ENCODE data around the gene SORCS2.

- no peak for TF ChIP-seq EZH2 (conservative IDR thresholded peaks at IDR 0.05; ENCODE audit: low read depth, low read length)
- no peak for TF ChIP-seq SSRP1 (CRISPR knock-in tag; IDR thresholded peaks at IDR 0.05)
- TF ChIP-seq, protein P1, sequence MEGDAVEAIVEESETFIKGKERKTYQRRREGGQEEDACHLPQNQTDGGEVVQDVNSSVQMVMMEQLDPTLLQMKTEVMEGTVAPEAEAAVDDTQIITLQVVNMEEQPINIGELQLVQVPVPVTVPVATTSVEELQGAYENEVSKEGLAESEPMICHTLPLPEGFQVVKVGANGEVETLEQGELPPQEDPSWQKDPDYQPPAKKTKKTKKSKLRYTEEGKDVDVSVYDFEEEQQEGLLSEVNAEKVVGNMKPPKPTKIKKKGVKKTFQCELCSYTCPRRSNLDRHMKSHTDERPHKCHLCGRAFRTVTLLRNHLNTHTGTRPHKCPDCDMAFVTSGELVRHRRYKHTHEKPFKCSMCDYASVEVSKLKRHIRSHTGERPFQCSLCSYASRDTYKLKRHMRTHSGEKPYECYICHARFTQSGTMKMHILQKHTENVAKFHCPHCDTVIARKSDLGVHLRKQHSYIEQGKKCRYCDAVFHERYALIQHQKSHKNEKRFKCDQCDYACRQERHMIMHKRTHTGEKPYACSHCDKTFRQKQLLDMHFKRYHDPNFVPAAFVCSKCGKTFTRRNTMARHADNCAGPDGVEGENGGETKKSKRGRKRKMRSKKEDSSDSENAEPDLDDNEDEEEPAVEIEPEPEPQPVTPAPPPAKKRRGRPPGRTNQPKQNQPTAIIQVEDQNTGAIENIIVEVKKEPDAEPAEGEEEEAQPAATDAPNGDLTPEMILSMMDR (CRISPR knock-in tag; IDR thresholded peaks at IDR 0.05), result no peak
- no peak for TF ChIP-seq PHF21A (CRISPR knock-in tag; IDR thresholded peaks at IDR 0.05)
- no peak for TF ChIP-seq SALL1 (CRISPR knock-in tag; IDR thresholded peaks at IDR 0.05)
- TF ChIP-seq NFRKB (IDR thresholded peaks at IDR 0.05), result no peak
- no peak for TF ChIP-seq ZNF136 (CRISPR knock-in tag; IDR thresholded peaks at IDR 0.05; ENCODE audit: low read depth)
- TF ChIP-seq BHLHE40 (IDR thresholded peaks at IDR 0.05; ENCODE audit: low read length), result no peak
- no peak for TF ChIP-seq ATF4 (CRISPR knock-in tag; IDR thresholded peaks at IDR 0.05)
Observed at GRCh38 chr4:7256984-7257810, 64.9 kb downstream of the SORCS2 start.
